Panc1 (cell line): ENCODE results near the gene WASF3. TPM values are rescaled to one million over a fixed set of nuclear protein-coding genes. Genes with fewer than 3 reads are reported as not detected.

ENCODE experiments used
- ATAC-seq: fragments of 200-7000 bp; cut with Tn5 transposase; 2 replicates; pipeline ENCODE4 v1.9.1; 2020; ENCODE audit warnings: mild to moderate bottlenecking, moderate library complexity
- BruUV-seq: library from RNA; stranded (reverse); fragments of 400-500 nt; replicated peaks from 2 replicates; lab custom pipeline; 2021; lab: Mats Ljungman, UMichigan
- CTCF ChIA-PET: fragments of 300-600 bp; sonication (Branson Sonifier 250); formaldehyde crosslinking; loops from one replicate; lab custom pipeline; 2022; ENCODE audit warnings: antibody characterized with exemption; lab: Charles Lee
- POLR2A ChIA-PET: fragments of 300-600 bp; sonication (Branson Sonifier 250); formaldehyde crosslinking; loops from one replicate; lab custom pipeline; 2022; ENCODE audit warnings: antibody characterized with exemption; lab: Charles Lee
- DNase-seq: peaks from one replicate; pipeline ENCODE4 v3.0.0-alpha.2; 2010; ENCODE audit warnings: low read depth, low spot score
- H3K27ac ChIP-seq: 2 replicates; pipeline ENCODE4 v1.5.1; 2011; ENCODE audit warnings: mild to moderate bottlenecking, low read length, inconsistent platforms
- H3K27me3 ChIP-seq: fragments of 200-500 bp; sonication (Bioruptor generic); 2 replicates; pipeline ENCODE4 v1.6.0; 2014; ENCODE audit warnings: low read length, inconsistent platforms; ENCODE audit not compliant: control insufficient read depth, insufficient read depth
- H3K36me3 ChIP-seq: fragments of 200-500 bp; sonication (Bioruptor generic); 2 replicates; pipeline ENCODE4 v1.5.1; 2014; ENCODE audit warnings: inconsistent platforms, mild to moderate bottlenecking, low read length, moderate library complexity; ENCODE audit not compliant: control insufficient read depth, insufficient read depth
- H3K4me1 ChIP-seq: 2 replicates; pipeline ENCODE4 v1.5.1; 2011; ENCODE audit warnings: inconsistent platforms, mild to moderate bottlenecking, low read length, moderate library complexity; ENCODE audit not compliant: control insufficient read depth, insufficient read depth
- H3K4me3 ChIP-seq, 2 experiments: 2 replicates each; pipeline ENCODE4 v1.5.1; 2011 to 2012; ENCODE audit warnings: low read depth in 2 of 2, low read length in 2 of 2, mild to moderate bottlenecking in 2 of 2, inconsistent platforms in 1 of 2, moderate library complexity in 1 of 2
- H3K9me3 ChIP-seq: fragments of 200-500 bp; sonication (Bioruptor generic); 2 replicates; pipeline ENCODE4 v1.5.1; 2014; ENCODE audit warnings: low read depth, mild to moderate bottlenecking, inconsistent platforms, low read length, moderate library complexity; ENCODE audit not compliant: control insufficient read depth, insufficient read depth
- POLR2AphosphoS5 ChIP-seq: IDR thresholded peaks from 2 replicates; pipeline ENCODE4 v1.6.1; 2012; ENCODE audit warnings: mild to moderate bottlenecking, low read depth, low read length, moderate library complexity
- SIN3A ChIP-seq: IDR thresholded peaks from 2 replicates; pipeline ENCODE4 v1.6.1; 2012; ENCODE audit warnings: low read depth, mild to moderate bottlenecking, low read length, moderate library complexity, borderline replicate concordance; ENCODE audit not compliant: insufficient read depth
- TCF7L2 ChIP-seq: IDR thresholded peaks from 2 replicates; pipeline ENCODE4 v1.6.1; 2011; ENCODE audit warnings: mild to moderate bottlenecking, low read depth, low read length, inconsistent platforms
- in situ Hi-C: cut with HindIII; loops from 2 replicates; pipeline ENCODE4 v1.10.0; 2016; ENCODE audit warnings: low sequenced_read_pairs, low pct_unique_long_range_greater_than_20kb
- intact Hi-C: fragments of 100-400 bp; cut with micrococcal nuclease; formaldehyde crosslinking; loops from one replicate; pipeline ENCODE4 v1.10.0; 2022; ENCODE audit not compliant: unreplicated experiment
- total RNA-seq: library from RNA; stranded (reverse); gene quantifications from one replicate; pipeline ENCODE4 v1.2.1, GENCODE V29; 2021; ENCODE audit not compliant: unreplicated experiment
- TF ChIP-seq, protein P1 (sequence below), 2 experiments: IDR thresholded peaks; 2 replicates each; pipeline ENCODE4 v1.6.1; 2011 to 2012; ENCODE audit warnings: low read depth in 2 of 2, control low read depth in 1 of 2, low read length in 1 of 2, mild to moderate bottlenecking in 1 of 2, moderate library complexity in 1 of 2; ENCODE audit not compliant: insufficient read depth in 1 of 2
- TF ChIP-seq, protein P2 (sequence below): fragments of 450-650 bp; IDR thresholded peaks from 2 replicates; pipeline ENCODE4 v1.5.1; 2017; ENCODE audit warnings: mild to moderate bottlenecking

The WASF3 gene
- total RNA-seq, 1 experiment from 2014 or later = 20.2 TPM

DNA sequence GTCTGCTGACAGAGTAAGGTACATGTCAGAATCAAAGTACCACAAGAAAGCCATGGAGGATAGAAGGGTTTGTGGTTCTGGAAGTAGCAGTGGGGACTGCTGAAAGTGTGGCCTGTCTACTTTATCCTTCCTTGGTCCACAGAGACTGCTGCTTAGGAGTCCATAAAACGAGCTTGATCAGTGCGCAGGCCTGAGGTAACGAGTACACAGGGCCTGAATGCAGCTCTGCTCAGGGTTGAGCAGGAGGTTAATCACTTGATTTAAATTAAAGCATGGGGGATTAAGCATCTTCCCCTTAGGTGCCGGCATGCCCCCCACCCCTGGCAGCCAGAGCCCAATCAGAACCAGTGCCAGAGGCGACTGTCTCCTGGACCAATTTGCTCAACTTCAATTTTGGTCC is 34.9 kb upstream of the WASF3 start:
- in situ Hi-C loops (no loop called here), intact Hi-C loops (no loop called here)
- TF ChIP-seq POLR2AphosphoS5 = no peak
- TF ChIP-seq, protein P1, sequence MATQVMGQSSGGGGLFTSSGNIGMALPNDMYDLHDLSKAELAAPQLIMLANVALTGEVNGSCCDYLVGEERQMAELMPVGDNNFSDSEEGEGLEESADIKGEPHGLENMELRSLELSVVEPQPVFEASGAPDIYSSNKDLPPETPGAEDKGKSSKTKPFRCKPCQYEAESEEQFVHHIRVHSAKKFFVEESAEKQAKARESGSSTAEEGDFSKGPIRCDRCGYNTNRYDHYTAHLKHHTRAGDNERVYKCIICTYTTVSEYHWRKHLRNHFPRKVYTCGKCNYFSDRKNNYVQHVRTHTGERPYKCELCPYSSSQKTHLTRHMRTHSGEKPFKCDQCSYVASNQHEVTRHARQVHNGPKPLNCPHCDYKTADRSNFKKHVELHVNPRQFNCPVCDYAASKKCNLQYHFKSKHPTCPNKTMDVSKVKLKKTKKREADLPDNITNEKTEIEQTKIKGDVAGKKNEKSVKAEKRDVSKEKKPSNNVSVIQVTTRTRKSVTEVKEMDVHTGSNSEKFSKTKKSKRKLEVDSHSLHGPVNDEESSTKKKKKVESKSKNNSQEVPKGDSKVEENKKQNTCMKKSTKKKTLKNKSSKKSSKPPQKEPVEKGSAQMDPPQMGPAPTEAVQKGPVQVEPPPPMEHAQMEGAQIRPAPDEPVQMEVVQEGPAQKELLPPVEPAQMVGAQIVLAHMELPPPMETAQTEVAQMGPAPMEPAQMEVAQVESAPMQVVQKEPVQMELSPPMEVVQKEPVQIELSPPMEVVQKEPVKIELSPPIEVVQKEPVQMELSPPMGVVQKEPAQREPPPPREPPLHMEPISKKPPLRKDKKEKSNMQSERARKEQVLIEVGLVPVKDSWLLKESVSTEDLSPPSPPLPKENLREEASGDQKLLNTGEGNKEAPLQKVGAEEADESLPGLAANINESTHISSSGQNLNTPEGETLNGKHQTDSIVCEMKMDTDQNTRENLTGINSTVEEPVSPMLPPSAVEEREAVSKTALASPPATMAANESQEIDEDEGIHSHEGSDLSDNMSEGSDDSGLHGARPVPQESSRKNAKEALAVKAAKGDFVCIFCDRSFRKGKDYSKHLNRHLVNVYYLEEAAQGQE (IDR thresholded peaks at IDR 0.05; ENCODE audit: insufficient read depth in 1 of 2, low read depth in 2 of 2, low read length in 1 of 2) = no peak
- TF ChIP-seq SIN3A = no peak
- TF ChIP-seq, protein P2, sequence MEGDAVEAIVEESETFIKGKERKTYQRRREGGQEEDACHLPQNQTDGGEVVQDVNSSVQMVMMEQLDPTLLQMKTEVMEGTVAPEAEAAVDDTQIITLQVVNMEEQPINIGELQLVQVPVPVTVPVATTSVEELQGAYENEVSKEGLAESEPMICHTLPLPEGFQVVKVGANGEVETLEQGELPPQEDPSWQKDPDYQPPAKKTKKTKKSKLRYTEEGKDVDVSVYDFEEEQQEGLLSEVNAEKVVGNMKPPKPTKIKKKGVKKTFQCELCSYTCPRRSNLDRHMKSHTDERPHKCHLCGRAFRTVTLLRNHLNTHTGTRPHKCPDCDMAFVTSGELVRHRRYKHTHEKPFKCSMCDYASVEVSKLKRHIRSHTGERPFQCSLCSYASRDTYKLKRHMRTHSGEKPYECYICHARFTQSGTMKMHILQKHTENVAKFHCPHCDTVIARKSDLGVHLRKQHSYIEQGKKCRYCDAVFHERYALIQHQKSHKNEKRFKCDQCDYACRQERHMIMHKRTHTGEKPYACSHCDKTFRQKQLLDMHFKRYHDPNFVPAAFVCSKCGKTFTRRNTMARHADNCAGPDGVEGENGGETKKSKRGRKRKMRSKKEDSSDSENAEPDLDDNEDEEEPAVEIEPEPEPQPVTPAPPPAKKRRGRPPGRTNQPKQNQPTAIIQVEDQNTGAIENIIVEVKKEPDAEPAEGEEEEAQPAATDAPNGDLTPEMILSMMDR = no peak
- no peak for TF ChIP-seq TCF7L2
- no peaks in the 10 kb centered on the region for H3K9me3 ChIP-seq
- no peak overlapping the region for H3K4me3 ChIP-seq
- DNase-seq (no peak), ATAC-seq (no peak)
- no peak overlapping the region for H3K27ac ChIP-seq
- BruUV-seq = no TSS peak
- ChIA-PET POLR2A (no interaction called here), CTCF (no interaction called here)
- H3K4me1 ChIP-seq = no peaks in the 10 kb centered on the region
- no peaks in the 10 kb centered on the region for H3K27me3 ChIP-seq
- H3K36me3 ChIP-seq = no peaks in the 10 kb centered on the region

DNA sequence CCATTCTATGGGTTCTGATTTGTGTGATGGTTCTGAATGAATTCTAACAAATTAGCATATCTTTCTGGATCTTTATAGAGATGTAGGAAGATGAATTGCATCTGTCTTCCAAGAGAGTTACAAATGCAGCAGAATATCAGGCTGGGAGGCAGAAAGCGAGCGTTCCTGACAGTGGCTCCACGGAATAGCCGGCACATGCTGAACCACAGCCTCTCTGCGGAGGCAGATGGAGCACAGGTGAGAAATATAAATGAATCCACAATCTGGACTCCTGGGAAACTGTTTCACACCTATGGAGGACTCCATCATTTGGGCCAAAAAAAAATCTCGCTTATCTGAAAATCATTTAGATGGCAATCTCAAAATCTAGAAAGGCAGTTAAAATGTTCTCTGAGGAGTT is 34.5 kb upstream of the WASF3 start:
- H3K27ac ChIP-seq = no peak overlapping the region
- H3K9me3 ChIP-seq = no peaks in the 10 kb centered on the region
- H3K4me1 ChIP-seq = no peaks in the 10 kb centered on the region
- DNase-seq (no peak), ATAC-seq (no peak)
- BruUV-seq = no TSS peak
- in situ Hi-C loops (no loop called here), intact Hi-C loops (no loop called here)
- TF ChIP-seq POLR2AphosphoS5 (no peak), TCF7L2 (no peak), SIN3A (no peak)
- TF ChIP-seq, protein P2 = no peak
- TF ChIP-seq, protein P1 (IDR thresholded peaks at IDR 0.05; ENCODE audit: insufficient read depth in 1 of 2, low read depth in 2 of 2, low read length in 1 of 2) = no peak
- ChIA-PET POLR2A (no interaction called here), CTCF (no interaction called here)
- H3K4me3 ChIP-seq = no peak overlapping the region
- no peaks in the 10 kb centered on the region for H3K27me3 ChIP-seq
- H3K36me3 ChIP-seq = no peaks in the 10 kb centered on the region
